C4-2B (cell line): ENCODE data around the gene SULT4A1.

Experiments
- H3K27ac ChIP-seq: fragments of 450-650 bp; 2 replicates; pipeline ENCODE4 v1.5.1; 2017
- ZFX ChIP-seq: fragments of 450-650 bp; IDR thresholded peaks from 2 replicates; pipeline ENCODE4 v1.6.1; 2017
- TF ChIP-seq, protein P1 (sequence below): fragments of 450-650 bp; conservative IDR thresholded peaks from 2 replicates; pipeline ENCODE4 v1.5.1; 2017; ENCODE audit warnings: mild to moderate bottlenecking

Gene SULT4A1

DNA sequence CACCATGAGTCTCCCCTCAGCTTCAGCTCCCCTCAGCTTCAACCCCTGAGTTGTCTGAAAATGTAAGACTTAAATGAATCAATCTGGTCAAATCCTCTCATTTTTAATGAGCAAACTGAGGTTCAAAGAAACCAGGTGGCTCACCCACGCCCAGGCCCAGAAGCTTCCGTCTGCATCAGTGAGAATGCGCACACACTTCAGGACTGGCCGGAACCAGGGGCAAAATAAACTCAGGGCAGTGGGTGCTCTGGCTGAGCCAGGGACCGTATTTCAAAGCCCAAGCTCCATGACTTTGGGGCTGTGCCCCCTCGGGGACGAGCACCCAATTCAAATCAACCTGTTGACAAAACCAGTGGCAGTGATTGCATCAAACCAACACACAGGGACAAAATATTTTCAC lies 3.1 kb downstream of the SULT4A1 start:
- TF ChIP-seq, protein P1, sequence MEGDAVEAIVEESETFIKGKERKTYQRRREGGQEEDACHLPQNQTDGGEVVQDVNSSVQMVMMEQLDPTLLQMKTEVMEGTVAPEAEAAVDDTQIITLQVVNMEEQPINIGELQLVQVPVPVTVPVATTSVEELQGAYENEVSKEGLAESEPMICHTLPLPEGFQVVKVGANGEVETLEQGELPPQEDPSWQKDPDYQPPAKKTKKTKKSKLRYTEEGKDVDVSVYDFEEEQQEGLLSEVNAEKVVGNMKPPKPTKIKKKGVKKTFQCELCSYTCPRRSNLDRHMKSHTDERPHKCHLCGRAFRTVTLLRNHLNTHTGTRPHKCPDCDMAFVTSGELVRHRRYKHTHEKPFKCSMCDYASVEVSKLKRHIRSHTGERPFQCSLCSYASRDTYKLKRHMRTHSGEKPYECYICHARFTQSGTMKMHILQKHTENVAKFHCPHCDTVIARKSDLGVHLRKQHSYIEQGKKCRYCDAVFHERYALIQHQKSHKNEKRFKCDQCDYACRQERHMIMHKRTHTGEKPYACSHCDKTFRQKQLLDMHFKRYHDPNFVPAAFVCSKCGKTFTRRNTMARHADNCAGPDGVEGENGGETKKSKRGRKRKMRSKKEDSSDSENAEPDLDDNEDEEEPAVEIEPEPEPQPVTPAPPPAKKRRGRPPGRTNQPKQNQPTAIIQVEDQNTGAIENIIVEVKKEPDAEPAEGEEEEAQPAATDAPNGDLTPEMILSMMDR = no peak
- no peak for TF ChIP-seq ZFX
- H3K27ac ChIP-seq = no peak overlapping the region

DNA sequence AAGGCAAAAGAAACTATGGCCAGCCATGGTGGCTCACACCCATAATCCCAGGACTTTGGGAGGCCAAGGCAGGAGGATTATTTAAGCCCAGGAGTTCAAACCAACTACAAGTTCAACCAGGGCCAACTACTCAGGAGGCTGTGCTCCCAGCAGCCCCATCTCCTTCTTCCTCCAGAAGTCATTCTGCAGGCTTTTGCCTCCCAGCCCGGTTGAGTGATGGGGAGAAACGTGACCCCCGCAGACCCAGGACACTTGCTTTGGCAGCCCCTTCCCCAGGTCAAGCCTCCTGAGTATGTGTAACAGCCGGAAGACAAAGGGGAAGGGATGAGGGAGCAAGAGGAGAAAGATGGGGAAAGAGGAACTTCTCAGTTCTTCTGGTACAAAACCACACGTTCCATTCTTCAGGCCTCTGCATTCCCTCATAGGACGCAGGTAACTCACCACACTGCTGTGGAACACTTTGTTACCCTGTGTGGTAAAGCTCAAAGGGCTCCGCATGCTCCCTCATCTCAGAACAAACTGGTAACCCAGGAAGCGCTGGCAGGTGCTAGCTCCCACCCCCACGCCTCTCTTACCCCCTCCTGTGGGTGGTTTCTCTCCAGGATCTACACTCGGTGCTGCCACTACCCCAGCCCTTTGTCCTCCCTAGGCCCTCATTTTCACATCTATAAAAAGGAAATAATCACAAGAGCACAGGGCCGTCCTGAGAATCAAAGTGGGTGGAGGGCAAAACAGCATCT lies 4.0 kb downstream of the SULT4A1 start:
- no peak overlapping the region for H3K27ac ChIP-seq
- TF ChIP-seq, protein P1 = no peak
- TF ChIP-seq ZFX = no peak

DNA sequence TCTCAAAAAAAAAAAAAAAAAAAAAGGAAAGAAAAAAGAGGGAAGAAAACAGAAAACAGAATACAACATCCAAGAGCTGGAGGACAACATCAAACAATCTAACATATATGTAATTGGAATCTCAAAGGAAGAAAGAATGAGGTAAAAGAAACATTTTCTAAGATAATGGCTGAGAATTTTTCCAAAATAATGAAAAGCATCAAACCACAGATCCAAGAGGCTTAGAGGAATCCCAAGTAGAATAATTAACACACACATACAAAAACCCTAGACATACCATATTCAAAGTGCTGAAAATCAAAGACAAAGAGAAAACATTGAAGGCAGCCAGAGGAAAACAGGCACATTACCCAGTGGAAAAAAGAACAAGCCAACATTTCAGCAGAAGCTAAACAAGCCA lies 4.9 kb downstream of the SULT4A1 start:
- no peak for TF ChIP-seq ZFX
- TF ChIP-seq, protein P1 = no peak
- H3K27ac ChIP-seq = no peak overlapping the region

DNA sequence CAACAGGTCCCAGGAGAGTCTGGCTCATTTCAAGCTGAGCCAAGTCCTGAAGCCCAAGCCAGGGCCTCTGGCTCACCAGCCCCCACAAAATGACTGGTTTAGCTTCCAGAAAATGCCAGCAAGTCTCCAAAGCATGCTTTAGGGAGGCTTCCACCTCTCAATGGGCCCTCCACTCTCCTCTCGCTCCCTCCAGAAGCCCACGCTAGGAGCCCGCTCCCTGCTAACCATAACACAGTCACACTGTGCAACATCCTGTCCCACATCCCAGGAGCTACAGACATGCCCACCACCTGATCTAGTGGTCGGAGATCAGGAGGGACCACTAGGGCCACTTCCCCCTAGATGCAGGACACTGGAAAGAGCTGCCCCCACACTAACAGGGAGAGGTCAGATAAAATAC lies 6.9 kb downstream of the SULT4A1 start:
- TF ChIP-seq, protein P1 = no peak
- TF ChIP-seq ZFX = no peak
- no peak overlapping the region for H3K27ac ChIP-seq

DNA sequence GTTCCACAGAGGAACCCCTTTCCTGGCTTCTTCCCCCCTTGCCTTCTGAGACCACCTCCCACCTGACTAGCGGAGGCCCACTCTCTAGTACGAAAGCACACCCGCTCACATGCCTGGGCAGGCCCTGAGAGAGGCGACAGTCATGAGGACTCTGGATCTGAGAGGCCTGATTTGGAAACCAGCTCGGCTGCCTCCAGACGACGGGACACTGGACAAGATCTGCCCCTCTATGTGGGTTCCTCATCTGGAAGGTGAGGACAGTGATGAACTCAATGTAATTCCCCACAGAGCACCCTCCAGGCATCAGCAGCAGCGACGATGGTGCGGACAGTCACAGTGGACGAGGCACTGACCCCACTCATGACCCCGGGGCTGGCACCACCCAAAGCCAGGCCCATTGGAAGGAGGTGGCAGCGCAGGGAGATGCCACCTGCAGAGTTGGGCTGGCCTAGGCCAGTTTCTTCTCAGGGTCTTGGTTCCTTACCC lies 7.5 kb downstream of the SULT4A1 start:
- no peak overlapping the region for H3K27ac ChIP-seq
- no peak for TF ChIP-seq ZFX
- TF ChIP-seq, protein P1 = no peak

DNA sequence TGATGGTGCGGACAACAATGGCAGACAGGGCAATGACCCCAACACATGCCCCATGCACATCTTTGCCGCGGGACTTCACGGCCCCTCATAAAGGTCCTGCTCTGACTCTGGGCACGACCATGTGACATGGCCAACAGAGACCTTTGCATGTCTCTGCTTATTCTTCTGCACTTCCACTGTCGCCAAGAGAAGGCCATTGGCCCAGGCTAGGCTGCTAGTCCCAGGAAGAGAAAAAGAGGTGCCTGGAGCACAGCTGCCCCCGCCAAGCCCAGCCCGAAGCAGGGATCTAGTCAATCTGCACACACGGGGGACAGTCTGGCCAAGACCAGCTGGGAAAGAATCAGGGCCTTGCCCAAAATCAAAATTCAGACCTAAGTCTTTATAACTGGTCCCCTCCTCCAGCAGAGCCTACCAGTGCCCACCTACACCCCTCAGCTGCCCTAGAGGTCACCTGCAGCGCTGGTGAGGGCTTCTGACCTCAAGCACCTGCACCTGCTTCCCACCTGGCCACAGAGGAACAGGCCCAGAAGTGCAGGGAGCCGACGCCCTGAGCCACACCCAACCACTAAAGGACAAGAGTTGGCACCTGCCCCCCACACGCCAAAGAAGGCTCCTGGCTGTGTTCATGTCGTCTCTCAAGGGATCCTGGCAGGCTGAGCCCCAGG lies 8.1 kb downstream of the SULT4A1 start:
- TF ChIP-seq, protein P1 = no peak
- no peak for TF ChIP-seq ZFX

DNA sequence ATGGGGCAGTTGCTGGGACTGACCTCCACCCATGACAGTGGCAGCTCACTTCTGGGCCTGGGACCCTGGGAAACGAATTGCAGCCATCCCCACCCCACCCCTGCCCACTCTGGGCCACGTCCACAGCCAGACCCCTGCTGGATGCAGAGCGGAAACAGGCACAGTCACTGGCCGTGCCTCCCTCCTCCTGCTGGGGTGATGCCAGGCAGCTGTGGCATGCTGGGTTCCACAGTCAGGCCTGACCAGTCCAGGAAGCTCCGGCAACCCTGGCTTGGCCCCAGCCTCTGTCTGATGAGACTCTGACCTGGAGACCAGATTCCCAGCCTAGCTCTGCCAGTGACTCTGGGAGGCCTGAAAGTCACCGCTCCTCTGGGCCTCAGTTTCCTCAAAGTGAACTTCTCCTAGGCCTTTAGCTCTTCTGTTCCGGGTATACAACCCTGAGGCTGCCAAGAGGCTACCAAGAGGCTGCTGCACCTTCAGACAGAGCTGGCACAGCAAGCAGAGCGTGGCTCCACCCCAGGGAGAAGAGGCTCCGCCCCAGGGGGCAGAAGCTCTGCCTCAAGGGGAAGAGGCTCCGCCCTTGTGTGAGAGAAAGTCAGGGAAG lies 8.9 kb downstream of the SULT4A1 start:
- H3K27ac ChIP-seq = no peak overlapping the region
- TF ChIP-seq ZFX = no peak
- TF ChIP-seq, protein P1 = no peak

More for the DNA sequence above, 8.1 kb downstream of the SULT4A1 start:
- H3K27ac ChIP-seq = no peak overlapping the region
